PC-3 (cell line): Measurements from ENCODE around the gene TTC12.

Experiments
- EZH2 ChIP-seq: fragments of 300-600 bp; sonication (generic); IDR thresholded peaks from one replicate; pipeline ENCODE4 v1.6.1; 2017; ENCODE audit warnings: antibody characterized with exemption, mild to moderate bottlenecking, low read length; ENCODE audit not compliant: unreplicated experiment
- EZH2phosphoT487 ChIP-seq: fragments of 300-600 bp; sonication (generic); IDR thresholded peaks from 2 replicates; pipeline ENCODE4 v1.6.1; 2018; ENCODE audit warnings: mild to moderate bottlenecking, antibody characterized with exemption, low read length, borderline replicate concordance
- TF ChIP-seq, protein P1 (sequence below): fragments of 300-600 bp; sonication (generic); conservative IDR thresholded peaks from 2 replicates; pipeline ENCODE4 v1.5.1; 2017; ENCODE audit warnings: antibody characterized with exemption, low read depth, mild to moderate bottlenecking, low read length

- TF ChIP-seq, protein P1, sequence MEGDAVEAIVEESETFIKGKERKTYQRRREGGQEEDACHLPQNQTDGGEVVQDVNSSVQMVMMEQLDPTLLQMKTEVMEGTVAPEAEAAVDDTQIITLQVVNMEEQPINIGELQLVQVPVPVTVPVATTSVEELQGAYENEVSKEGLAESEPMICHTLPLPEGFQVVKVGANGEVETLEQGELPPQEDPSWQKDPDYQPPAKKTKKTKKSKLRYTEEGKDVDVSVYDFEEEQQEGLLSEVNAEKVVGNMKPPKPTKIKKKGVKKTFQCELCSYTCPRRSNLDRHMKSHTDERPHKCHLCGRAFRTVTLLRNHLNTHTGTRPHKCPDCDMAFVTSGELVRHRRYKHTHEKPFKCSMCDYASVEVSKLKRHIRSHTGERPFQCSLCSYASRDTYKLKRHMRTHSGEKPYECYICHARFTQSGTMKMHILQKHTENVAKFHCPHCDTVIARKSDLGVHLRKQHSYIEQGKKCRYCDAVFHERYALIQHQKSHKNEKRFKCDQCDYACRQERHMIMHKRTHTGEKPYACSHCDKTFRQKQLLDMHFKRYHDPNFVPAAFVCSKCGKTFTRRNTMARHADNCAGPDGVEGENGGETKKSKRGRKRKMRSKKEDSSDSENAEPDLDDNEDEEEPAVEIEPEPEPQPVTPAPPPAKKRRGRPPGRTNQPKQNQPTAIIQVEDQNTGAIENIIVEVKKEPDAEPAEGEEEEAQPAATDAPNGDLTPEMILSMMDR: no peak
- TF ChIP-seq EZH2 (no peak), EZH2phosphoT487 (no peak)
These were observed 61.8 kb downstream of the TTC12 start for GRCh38 chr11:113376156-113376555.
